T-cell (primary cell): ENCODE results near the gene SFXN3. TPM values are rescaled to one million over a fixed set of nuclear protein-coding genes. Genes with fewer than 3 reads are reported as not detected.

Source experiments
- ATAC-seq, 4 experiments: fragments of 200-7000 bp in 3 of 4; fragments of 150-1000 bp in 1 of 4; cut with Tn5 transposase; replicated peaks in 1 of 4; 1 replicate in 3 of 4; 2 replicates in 1 of 4; pipeline ENCODE4 v1.10.0; 2021; ENCODE audit warnings: moderate library complexity in 3 of 4, mild to moderate bottlenecking in 2 of 4, moderate number of reproducible peaks in 1 of 4
- CTCF ChIA-PET, 2 donors: fragments of 300-600 bp; sonication (Branson Sonifier 250); formaldehyde crosslinking; loops; one replicate each; lab custom pipeline; 2022; ENCODE audit warnings: antibody characterized with exemption in 2 of 2; lab: Charles Lee
- POLR2A ChIA-PET, 2 donors: fragments of 300-600 bp; sonication (Branson Sonifier 250); formaldehyde crosslinking; loops; one replicate each; lab custom pipeline; 2022; ENCODE audit warnings: antibody characterized with exemption in 2 of 2; lab: Charles Lee
- DNase-seq, 35 experiments: peaks; one replicate each; pipeline versions ENCODE4 v3.0.0 to v3.0.0-alpha.2; 2013 to 2023
- H3K27ac ChIP-seq: one replicate; pipeline ENCODE4 v1.5.1; 2013; ENCODE audit warnings: low read length
- H3K27me3 ChIP-seq, 2 experiments: replicated peaks in 1 of 2; 1 replicate in 1 of 2; 2 replicates in 1 of 2; pipeline versions ENCODE4 v1.6.1 to v1.7.0; 2013; ENCODE audit warnings: low read length in 1 of 2, mixed read lengths in 1 of 2; ENCODE audit not compliant: control insufficient read depth in 2 of 2, insufficient read depth in 2 of 2; ENCODE audit errors: extremely low read depth in 1 of 2
- H3K36me3 ChIP-seq, 2 donors: 1 replicate in 1 of 2; 2 replicates in 1 of 2; pipeline versions ENCODE4 v1.6.1 to v1.7.0; 2013; ENCODE audit warnings: low read length in 1 of 2; ENCODE audit not compliant: control insufficient read depth in 2 of 2, insufficient read depth in 1 of 2; ENCODE audit errors: extremely low read depth in 1 of 2
- H3K4me1 ChIP-seq, 2 experiments: 1 replicate in 1 of 2; 2 replicates in 1 of 2; pipeline versions ENCODE4 v1.6.1 to v1.7.0; 2013; ENCODE audit warnings: low read length in 2 of 2, mixed read lengths in 1 of 2; ENCODE audit not compliant: insufficient read depth in 2 of 2, control insufficient read depth in 1 of 2; ENCODE audit errors: extremely low read depth in 1 of 2
- H3K4me3 ChIP-seq, 2 donors: 1 replicate in 1 of 2; 2 replicates in 1 of 2; pipeline versions ENCODE4 v1.5.1 to v1.7.0; 2013; ENCODE audit warnings: mild to moderate bottlenecking in 2 of 2, low read length in 1 of 2, moderate library complexity in 1 of 2; ENCODE audit not compliant: control insufficient read depth in 1 of 2; ENCODE audit errors: extremely low read depth in 1 of 2
- H3K9me3 ChIP-seq: 2 replicates; pipeline ENCODE4 v1.7.0; 2013
- H3K27ac Mint-ChIP-seq, 2 donors: one replicate each; pipeline ENCODE4 v1.8.0; 2020 to 2021; ENCODE audit warnings: mild to moderate bottlenecking in 2 of 2, mixed read lengths in 2 of 2
- H3K27me3 Mint-ChIP-seq, 2 donors: one replicate each; pipeline ENCODE4 v1.8.0; 2021 to 2022; ENCODE audit warnings: mixed read lengths in 2 of 2
- H3K36me3 Mint-ChIP-seq: one replicate; pipeline ENCODE4 v1.8.0; 2021; ENCODE audit warnings: mixed read lengths
- H3K4me1 Mint-ChIP-seq, 3 donors: one replicate each; pipeline ENCODE4 v1.8.0; 2020 to 2022; ENCODE audit warnings: mixed read lengths in 3 of 3, mild to moderate bottlenecking in 1 of 3
- H3K4me3 Mint-ChIP-seq, 3 donors: one replicate each; pipeline ENCODE4 v1.8.0; 2020 to 2022; ENCODE audit warnings: mild to moderate bottlenecking in 3 of 3, mixed read lengths in 3 of 3, moderate library complexity in 3 of 3
- H3K9me3 Mint-ChIP-seq, 3 donors: one replicate each; pipeline ENCODE4 v1.8.0; 2020 to 2022; ENCODE audit warnings: mixed read lengths in 3 of 3
- WGBS: methylation state at CpG from one replicate; pipeline ENCODE4 v1.1.5; 2013; ENCODE audit warnings: missing lambda C conversion rate; ENCODE audit not compliant: insufficient coverage; 5-methylcytosine and 5-hydroxymethylcytosine counted together
- total RNA-seq, 35 experiments: library from RNA in 6 of 35; stranded (reverse) in 6 of 35; fragments of 120-200 nt in 1 of 35; gene quantifications; one replicate each; pipeline versions ENCODE4 v1.2.1 to v1.2.4 and lab custom pipeline; 2013 to 2026

The SFXN3 gene
- total RNA-seq, 5 donors from 2014 or later (not counting 1 experiment from before 2014, with no cell fraction given) = 45.2 to 113 (median 91.0) TPM

DNA sequence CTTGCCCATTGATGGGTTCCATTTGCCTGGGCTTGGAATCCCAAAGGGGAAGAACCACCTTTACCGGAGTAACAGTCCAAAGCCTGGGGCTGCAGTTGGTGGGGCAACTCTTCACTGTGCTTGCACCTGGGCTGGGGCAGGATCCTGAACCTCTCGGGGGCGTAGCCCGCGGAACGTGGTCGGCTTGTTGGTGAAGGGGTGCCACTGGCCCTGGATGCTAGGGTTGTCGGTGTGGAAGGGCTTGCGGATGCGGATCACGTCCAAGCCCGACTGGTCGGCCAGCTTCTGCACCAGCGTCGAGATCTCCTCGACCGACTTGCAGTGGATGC lies 44.4 kb upstream of the SFXN3 start:
- Mint-ChIP-seq H3K4me3 (peak overlapping the region; percentile 89 to 99 (median 93)), H3K4me1 (peaks cover 38 to 50% (median 44%) of the 10 kb centered on the region in 3 donors), H3K27me3 (no peaks in the 10 kb centered on the region), H3K27ac (peak overlapping the region in 1 of 2 donors; percentile 96), H3K9me3 (no peaks in the 10 kb centered on the region), H3K36me3 (peaks cover 46% of the 10 kb centered on the region)
- Histone ChIP-seq H3K27ac (peak overlapping the region; percentile 20), H3K36me3 (peaks cover 12 to 37% of the 10 kb centered on the region in 2 donors), H3K9me3 (no peaks in the 10 kb centered on the region), H3K4me1 (peaks cover 7 to 39% of the 10 kb centered on the region in 2 experiments), H3K27me3 (no peaks in the 10 kb centered on the region), H3K4me3 (peak overlapping the region; percentile 91 to 92)
- WGBS = 37% methylated on average over 17 of the region's 17 CpGs
- ATAC-seq = no peak
- CTCF ChIA-PET = interaction anchor here (1.0 to 3.3 kb wide), 3 partner anchors 11 to 45 kb away, joined by 3 to 11 read pairs (median 3); partner anchors contain the start of genes PDZD7 (in 1 of the 2) and SFXN3 (in 1 of the 2)
- DNase-seq = no peak
- POLR2A ChIA-PET = interaction anchor here (0.5 to 0.6 kb wide), 2 partner anchors 708 to 809 kb away, joined by 4 to 5 read pairs; partner anchors contain the start of gene FBXW4 (in 1 of the 2)

DNA sequence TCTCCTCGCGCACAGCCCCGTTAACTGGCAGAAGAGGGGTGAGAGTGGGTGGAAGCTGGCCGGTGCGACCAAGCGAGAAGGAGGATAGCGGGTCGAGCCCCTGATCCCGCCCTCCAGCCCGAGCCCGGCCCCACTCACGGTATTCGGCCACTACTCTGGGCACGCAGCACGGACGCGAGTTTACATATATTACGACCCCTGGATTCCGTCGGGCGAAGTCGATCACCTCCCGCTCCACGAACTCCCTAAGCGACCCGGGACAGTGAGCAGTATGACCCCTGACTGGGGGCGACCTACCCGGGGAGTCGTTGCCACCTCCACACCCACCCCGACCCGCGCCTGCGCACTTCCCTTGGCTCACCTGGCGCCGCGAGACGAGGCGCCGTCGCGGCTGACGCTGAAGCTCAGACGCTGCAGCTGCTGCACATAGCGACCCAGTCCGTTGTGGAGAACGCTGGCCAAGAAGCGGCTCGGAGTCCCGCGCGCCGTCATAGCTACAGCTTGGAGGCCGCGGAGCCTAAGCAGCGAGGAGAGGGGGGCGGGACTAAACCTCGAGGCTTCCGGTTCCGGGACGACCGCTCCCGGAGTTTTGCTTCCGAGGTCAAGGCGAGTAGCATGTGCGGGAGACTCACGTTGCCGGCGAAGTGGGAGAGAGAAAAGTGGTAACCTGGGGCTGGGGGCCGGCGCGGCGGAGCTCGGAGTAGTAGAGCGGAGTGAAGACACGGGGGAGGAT lies 43.9 kb upstream of the SFXN3 start, which contains the start of the genes MRPL43 and TWNK:
MRPL43 (minus strand) TSS at position 546 of the 733 bp plus-strand sequence; CDS start at position 492, 54 bp downstream.
TWNK (plus strand) TSS at position 592 of the 733 bp plus-strand sequence. CDS start 668 bp downstream, outside the sequence.
- DNase-seq = peak; percentile 67 to 90 (median 82)
- Histone ChIP-seq H3K9me3 (no peaks in the 10 kb centered on the region), H3K4me1 (peaks cover 7 to 39% of the 10 kb centered on the region in 2 experiments), H3K27ac (peak within 1 kb of the TSS; percentile 20), H3K27me3 (no peaks in the 10 kb centered on the region), H3K36me3 (peaks cover 12 to 37% of the 10 kb centered on the region in 2 donors), H3K4me3 (peak within 1 kb of the TSS; percentile 91 to 92)
- ChIA-PET POLR2A (interaction anchor here in 1 of 2 donors (0.6 kb wide), 1 partner anchor 808 kb away, joined by 4 read pairs; no protein-coding TSS in a partner anchor), CTCF (interaction anchor here (0.9 to 3.3 kb wide), 4 partner anchors 10 to 44 kb away, joined by 3 to 11 read pairs (median 4); partner anchors contain the start of genes PDZD7 (in 1 of the 2) and SFXN3 (in 1 of the 2))
- ATAC-seq = peak; percentile 94 to 97 (median 96)
- H3K27ac Mint-ChIP-seq = peak within 1 kb of the TSS; percentile 86 to 96
- H3K9me3 Mint-ChIP-seq = no peaks in the 10 kb centered on the region
- H3K36me3 Mint-ChIP-seq = peaks cover 44% of the 10 kb centered on the region
- peak within 1 kb of the TSS; percentile 89 to 99 (median 93) for H3K4me3 Mint-ChIP-seq
- under 1% methylated on average over 75 of the region's 75 CpGs for WGBS
- H3K4me1 Mint-ChIP-seq = peaks cover 38 to 50% (median 44%) of the 10 kb centered on the region in 3 donors
- H3K27me3 Mint-ChIP-seq = no peaks in the 10 kb centered on the region

DNA sequence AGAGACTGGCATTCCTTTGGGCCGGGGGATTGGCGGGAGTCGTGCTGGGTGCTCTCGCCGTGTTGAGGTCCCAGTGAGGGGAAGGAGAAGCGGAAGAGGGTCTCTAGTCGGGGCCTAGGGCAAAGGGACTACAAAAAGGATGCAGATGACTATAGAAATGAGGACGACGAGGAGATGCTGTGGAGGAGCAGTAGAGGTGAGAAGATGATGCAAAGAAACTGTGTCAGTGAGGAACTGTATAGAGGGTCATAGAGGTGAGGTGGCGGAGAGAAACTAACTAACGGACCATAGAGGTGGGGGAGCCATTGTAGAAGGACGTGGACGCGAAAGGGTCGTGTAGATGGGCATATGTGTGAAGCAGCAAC lies 43.4 kb upstream of the SFXN3 start:
- no peak for DNase-seq
- peak overlapping the region; percentile 91 to 92 for H3K4me3 ChIP-seq
- H3K9me3 ChIP-seq = no peaks in the 10 kb centered on the region
- CTCF ChIA-PET = interaction anchor here (0.9 to 3.3 kb wide), 3 partner anchors 9 to 44 kb away, joined by 3 to 11 read pairs (median 4); partner anchors contain the start of genes PDZD7 (in 1 of the 2) and SFXN3 (in 1 of the 2)
- H3K27ac ChIP-seq = no peak overlapping the region
- Mint-ChIP-seq H3K4me3 (peak overlapping the region; percentile 89 to 99 (median 93)), H3K4me1 (peaks cover 38 to 50% (median 44%) of the 10 kb centered on the region in 3 donors), H3K27ac (peak overlapping the region; percentile 86 to 96), H3K27me3 (no peaks in the 10 kb centered on the region), H3K36me3 (peaks cover 38% of the 10 kb centered on the region), H3K9me3 (no peaks in the 10 kb centered on the region)
- POLR2A ChIA-PET = no interaction called here
- H3K4me1 ChIP-seq = peaks cover 7 to 39% of the 10 kb centered on the region in 2 experiments
- whole genome bisulfite sequencing = 3% methylated on average over 15 of the region's 15 CpGs
- H3K27me3 ChIP-seq = no peaks in the 10 kb centered on the region
- ATAC-seq = peak in 3 of 4 experiments; percentile 1 to 12 (median 1)
- peaks cover 12 to 36% of the 10 kb centered on the region in 2 donors for H3K36me3 ChIP-seq

DNA sequence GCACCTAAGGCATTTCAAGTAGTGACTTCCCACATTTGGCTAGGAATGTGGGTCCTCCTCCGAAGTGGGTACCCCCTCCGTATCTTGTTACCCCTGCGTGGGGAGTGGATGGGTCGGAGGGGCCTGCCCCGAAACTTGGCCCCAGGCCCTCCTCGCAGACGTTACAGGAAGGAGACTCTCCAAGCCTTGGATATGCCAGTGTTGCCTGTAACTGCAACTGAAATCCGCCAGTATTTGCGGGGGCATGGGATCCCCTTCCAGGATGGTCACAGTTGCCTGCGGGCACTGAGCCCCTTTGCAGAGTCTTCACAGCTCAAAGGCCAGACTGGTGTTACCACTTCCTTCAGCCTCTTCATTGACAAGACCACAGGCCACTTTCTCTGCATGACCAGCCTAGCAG lies 42.9 kb upstream of the SFXN3 start:
- H3K36me3 Mint-ChIP-seq = peaks cover 38% of the 10 kb centered on the region
- CTCF ChIA-PET = interaction anchor here in 1 of 2 donors (3.3 kb wide), 1 partner anchor 9 kb away, joined by 11 read pairs; no protein-coding TSS in a partner anchor
- H3K4me1 Mint-ChIP-seq = peaks cover 38 to 50% (median 43%) of the 10 kb centered on the region in 3 donors
- POLR2A ChIA-PET = no interaction called here
- ATAC-seq (no peak), DNase-seq (no peak)
- H3K27me3 Mint-ChIP-seq = no peaks in the 10 kb centered on the region
- H3K27me3 ChIP-seq = no peaks in the 10 kb centered on the region
- H3K9me3 Mint-ChIP-seq = no peaks in the 10 kb centered on the region
- H3K36me3 ChIP-seq = peaks cover 12 to 35% of the 10 kb centered on the region in 2 donors
- H3K4me3 ChIP-seq = peak overlapping the region; percentile 91 to 92
- H3K4me3 Mint-ChIP-seq = peak overlapping the region; percentile 89 to 99 (median 93)
- no peaks in the 10 kb centered on the region for H3K9me3 ChIP-seq
- H3K4me1 ChIP-seq = peaks cover 7 to 39% of the 10 kb centered on the region in 2 experiments
- 77% methylated on average over 10 of the region's 10 CpGs for WGBS
- H3K27ac ChIP-seq = no peak overlapping the region
- H3K27ac Mint-ChIP-seq = no peak overlapping the region

DNA sequence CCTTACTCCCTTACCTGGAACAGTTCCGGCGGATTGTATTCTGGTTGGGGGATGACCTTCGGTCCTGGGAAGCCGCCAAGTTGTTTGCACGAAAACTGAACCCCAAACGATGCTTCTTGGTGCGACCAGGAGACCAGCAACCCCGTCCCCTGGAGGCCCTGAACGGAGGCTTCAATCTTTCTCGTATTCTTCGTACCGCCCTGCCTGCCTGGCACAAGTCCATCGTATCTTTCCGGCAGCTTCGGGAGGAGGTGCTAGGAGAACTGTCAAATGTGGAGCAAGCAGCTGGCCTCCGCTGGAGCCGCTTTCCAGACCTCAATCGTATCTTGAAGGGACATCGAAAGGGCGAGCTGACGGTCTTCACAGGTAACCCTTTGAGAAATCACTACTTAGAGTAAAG lies 41.9 kb upstream of the SFXN3 start:
- DNase-seq (no peak), ATAC-seq (no peak)
- Histone ChIP-seq H3K9me3 (no peaks in the 10 kb centered on the region), H3K4me1 (peaks cover 7 to 39% of the 10 kb centered on the region in 2 experiments), H3K27ac (no peak overlapping the region), H3K4me3 (no peak overlapping the region), H3K36me3 (peaks cover 12 to 33% of the 10 kb centered on the region in 2 donors), H3K27me3 (no peaks in the 10 kb centered on the region)
- H3K27ac Mint-ChIP-seq = no peak overlapping the region
- peaks cover 38 to 50% (median 43%) of the 10 kb centered on the region in 3 donors for H3K4me1 Mint-ChIP-seq
- H3K9me3 Mint-ChIP-seq = no peaks in the 10 kb centered on the region
- H3K27me3 Mint-ChIP-seq = no peaks in the 10 kb centered on the region
- peaks cover 37% of the 10 kb centered on the region for H3K36me3 Mint-ChIP-seq
- CTCF ChIA-PET = interaction anchor here in 1 of 2 donors (3.3 kb wide), 1 partner anchor 8 kb away, joined by 11 read pairs; no protein-coding TSS in a partner anchor
- 94% methylated on average over 21 of the region's 21 CpGs for WGBS
- H3K4me3 Mint-ChIP-seq = no peak overlapping the region
- POLR2A ChIA-PET = no interaction called here
